GM06990 (cell line): ENCODE measurements around the gene PTH2R.
"Not testable (repeated sequence)": the region's sequence is repeated elsewhere in the genome, so short reads cannot be mapped to it uniquely, and the experiment has no call there.

Experiments
- DNase-seq: peaks from one replicate; pipeline ENCODE4 v3.0.0-alpha.2; 2011; ENCODE audit not compliant: insufficient read length; ENCODE audit errors: extremely low read depth
- H3K27me3 ChIP-seq: replicated peaks from 2 replicates; pipeline ENCODE4 v1.6.0; 2011; ENCODE audit warnings: low read length; ENCODE audit not compliant: control insufficient read depth, insufficient read depth
- H3K36me3 ChIP-seq: 2 replicates; pipeline ENCODE4 v1.5.1; 2011; ENCODE audit warnings: low read length; ENCODE audit not compliant: control insufficient read depth, insufficient read depth
- H3K4me3 ChIP-seq: replicated peaks from 2 replicates; pipeline ENCODE4 v1.5.1; 2011; ENCODE audit warnings: low read depth, mild to moderate bottlenecking, control low read depth, low read length
- TF ChIP-seq, protein P1 (sequence below): IDR thresholded peaks from 2 replicates; pipeline ENCODE4 v1.5.1; 2011; ENCODE audit warnings: low read length, control low read depth, mild to moderate bottlenecking, inconsistent platforms; ENCODE audit not compliant: insufficient read depth, poor library complexity, severe bottlenecking

The PTH2R gene

DNA sequence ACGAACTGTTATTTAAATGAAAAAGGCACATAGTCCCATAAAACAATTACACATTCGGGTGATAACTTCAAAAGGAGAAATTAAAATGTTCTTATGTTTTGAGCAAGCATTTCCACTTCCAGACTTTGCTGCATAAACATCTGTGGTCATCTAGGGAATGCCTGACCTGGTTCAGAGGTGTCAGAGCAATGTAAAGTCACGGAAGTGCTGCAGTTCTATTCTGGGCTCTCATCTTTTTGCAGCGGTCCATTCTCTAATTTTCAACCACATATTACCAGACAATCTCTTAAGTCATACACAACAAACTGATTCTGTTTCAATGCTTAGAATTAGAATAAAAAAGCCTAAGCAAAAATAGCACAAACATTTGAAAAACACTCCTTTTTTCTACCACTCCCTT is 22.0 kb upstream of the PTH2R start:
- no peak for DNase-seq
- TF ChIP-seq, protein P1, sequence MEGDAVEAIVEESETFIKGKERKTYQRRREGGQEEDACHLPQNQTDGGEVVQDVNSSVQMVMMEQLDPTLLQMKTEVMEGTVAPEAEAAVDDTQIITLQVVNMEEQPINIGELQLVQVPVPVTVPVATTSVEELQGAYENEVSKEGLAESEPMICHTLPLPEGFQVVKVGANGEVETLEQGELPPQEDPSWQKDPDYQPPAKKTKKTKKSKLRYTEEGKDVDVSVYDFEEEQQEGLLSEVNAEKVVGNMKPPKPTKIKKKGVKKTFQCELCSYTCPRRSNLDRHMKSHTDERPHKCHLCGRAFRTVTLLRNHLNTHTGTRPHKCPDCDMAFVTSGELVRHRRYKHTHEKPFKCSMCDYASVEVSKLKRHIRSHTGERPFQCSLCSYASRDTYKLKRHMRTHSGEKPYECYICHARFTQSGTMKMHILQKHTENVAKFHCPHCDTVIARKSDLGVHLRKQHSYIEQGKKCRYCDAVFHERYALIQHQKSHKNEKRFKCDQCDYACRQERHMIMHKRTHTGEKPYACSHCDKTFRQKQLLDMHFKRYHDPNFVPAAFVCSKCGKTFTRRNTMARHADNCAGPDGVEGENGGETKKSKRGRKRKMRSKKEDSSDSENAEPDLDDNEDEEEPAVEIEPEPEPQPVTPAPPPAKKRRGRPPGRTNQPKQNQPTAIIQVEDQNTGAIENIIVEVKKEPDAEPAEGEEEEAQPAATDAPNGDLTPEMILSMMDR: no peak
- no peak overlapping the region for H3K4me3 ChIP-seq
- no peaks in the 10 kb centered on the region; the same call in 1 of the 2 replicates for H3K27me3 ChIP-seq
- no peaks in the 10 kb centered on the region for H3K36me3 ChIP-seq

DNA sequence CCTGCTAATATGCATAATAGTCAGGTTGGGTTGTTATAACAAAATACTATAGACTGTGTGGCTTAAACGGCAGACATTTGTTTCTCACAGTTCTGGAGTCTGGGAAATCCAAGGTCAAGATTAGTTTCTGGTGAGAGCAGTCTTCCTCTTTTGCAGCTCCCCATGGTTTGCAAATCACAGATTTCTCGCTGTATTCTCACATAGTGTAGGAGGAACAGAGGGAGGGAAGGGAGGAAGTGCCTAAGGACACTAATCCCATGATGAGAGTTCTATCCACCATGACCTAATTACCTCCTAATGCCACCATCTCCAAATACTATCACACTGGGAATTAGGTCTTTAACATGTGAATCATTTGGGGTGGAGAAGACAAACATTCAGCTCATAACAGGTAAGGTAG is 20.1 kb upstream of the PTH2R start:
- no peak overlapping the region for H3K4me3 ChIP-seq
- no peaks in the 10 kb centered on the region; the same call in 1 of the 2 replicates for H3K27me3 ChIP-seq
- no peaks in the 10 kb centered on the region for H3K36me3 ChIP-seq
- no peak for DNase-seq
- TF ChIP-seq, protein P1: no peak

DNA sequence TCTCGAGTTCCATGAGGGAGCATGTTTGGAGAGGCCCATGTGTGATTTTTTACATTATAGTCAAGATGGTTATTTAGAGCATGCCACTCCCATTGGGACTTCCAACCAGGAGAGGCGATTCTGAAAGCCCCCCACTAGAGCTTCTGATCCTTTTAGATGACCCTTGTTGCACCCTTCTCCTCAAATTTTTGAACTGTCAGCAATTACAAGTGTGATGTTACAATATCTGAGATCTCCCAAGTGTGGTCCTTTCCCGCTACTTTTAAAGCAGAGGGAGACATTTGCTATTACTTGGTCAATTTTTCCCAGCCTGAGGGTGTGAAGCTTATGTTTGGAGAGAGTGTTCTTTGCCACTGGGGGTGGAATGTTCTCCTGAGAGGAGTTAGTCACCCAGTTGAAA is 16.7 kb upstream of the PTH2R start:
- TF ChIP-seq, protein P1: no peak
- H3K4me3 ChIP-seq: no peak overlapping the region
- no peak for DNase-seq
- no peaks in the 10 kb centered on the region for H3K36me3 ChIP-seq
- no peaks in the 10 kb centered on the region for H3K27me3 ChIP-seq

DNA sequence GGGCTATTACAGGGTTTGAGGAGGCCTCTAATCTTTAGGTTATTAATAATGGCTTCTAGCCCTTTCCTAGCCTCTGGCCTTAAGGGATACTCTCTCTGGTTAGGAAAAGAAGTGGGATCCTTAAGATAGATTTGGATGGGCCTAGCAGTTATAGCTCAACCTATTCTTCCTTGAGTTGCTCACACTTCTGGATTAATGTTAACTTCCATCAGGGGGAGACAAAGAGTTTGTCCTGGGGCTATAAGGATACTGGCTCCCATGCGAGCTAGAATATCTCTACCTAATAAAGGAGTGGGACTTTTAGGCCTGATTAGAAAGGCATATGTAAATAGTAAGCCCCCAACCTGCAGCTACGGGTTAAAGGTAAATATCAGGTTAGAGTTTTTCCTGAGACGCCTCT is 14.3 kb upstream of the PTH2R start:
- TF ChIP-seq, protein P1: peak; percentile 17
- Histone ChIP-seq H3K4me3 (no peak overlapping the region), H3K27me3 (no peaks in the 10 kb centered on the region), H3K36me3 (no peaks in the 10 kb centered on the region)
- DNase-seq: no peak

DNA sequence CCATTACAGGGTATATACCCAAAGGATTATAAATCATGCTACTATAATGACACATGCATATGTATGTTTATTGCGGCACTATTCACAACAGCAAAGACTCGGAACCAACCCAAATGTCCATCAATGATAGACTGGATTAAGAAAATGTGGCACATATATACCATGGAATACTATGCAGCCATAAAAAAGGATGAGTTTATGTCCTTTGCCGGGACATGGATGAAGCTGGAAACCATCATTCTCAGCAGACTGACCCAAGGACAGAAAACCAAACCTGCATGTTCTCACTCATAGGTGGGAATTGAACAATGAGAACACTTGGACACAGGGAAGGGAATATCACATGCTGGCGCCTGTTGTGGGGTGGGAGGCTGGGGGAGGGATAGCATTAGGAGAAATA is 9.8 kb upstream of the PTH2R start:
- DNase-seq, H3K4me3 ChIP-seq, H3K36me3 ChIP-seq, H3K27me3 ChIP-seq: not testable (repeated sequence)

DNA sequence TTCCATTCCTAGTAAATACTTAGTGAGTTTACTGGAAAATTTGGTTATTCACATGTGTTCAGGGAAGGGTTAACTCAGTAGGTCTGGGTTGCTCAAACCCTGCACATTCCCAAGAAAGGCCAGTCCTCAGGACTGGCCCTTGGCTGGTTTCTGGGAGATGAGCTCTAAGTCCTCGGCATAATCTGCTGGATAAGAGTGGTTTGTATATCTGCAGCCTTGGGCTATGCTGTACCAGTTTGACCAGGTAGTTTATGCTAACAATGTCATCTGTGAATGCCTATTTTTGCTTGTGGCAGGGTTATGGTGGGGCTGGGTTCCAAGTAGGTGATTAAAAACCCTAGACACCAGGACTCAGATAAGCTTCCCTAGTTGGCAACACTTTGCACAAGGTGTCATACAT is 7.4 kb upstream of the PTH2R start:
- H3K36me3 ChIP-seq: no peaks in the 10 kb centered on the region
- DNase-seq: no peak
- no peaks in the 10 kb centered on the region; the same call in 1 of the 2 replicates for H3K27me3 ChIP-seq
- no peak overlapping the region for H3K4me3 ChIP-seq
- TF ChIP-seq, protein P1: no peak
